Stimulated activated CD8-positive, alpha-beta memory T cell treated with anti-CD3 and anti-CD28 coated beads, Interleukin-4, amount 100 ng/mL, for 48 hours (primary cell): ENCODE measurements around the gene PTK6.

ENCODE experiments used
- DNase-seq: peaks from one replicate; pipeline ENCODE4 v3.0.0-alpha.2; 2020

PTK6 gene

GRCh38 chr20:63556873-63557478 is 19.8 kb upstream of the PTK6 start:
- DNase-seq = no peak

DNA sequence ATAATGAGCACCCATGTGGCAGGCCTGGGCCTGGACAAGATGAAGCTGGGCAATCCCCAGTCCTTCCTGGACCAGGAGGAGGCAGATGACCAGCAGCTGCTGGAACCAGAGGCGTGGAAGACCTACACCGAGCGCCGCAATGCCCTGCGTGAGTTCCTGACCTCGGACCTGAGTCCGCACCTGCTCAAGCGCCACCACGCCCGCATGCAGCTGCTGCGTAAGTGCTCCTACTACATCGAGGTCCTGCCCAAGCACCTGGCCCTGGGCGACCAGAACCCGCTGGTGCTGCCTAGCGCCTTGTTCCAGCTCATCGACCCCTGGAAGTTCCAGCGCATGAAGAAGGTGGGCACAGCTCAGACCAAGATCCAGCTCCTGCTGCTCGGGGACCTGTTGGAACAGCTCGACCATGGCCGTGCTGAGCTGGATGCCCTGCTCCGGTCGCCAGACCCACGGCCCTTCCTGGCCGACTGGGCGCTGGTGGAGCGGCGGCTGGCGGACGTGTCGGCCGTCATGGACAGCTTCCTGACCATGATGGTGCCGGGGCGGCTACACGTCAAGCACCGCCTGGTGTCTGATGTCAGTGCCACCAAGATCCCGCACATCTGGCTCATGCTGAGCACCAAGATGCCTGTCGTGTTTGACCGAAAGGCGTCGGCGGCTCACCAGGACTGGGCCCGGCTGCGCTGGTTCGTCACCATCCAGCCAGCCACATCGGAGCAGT is 18.6 kb upstream of the PTK6 start:
- no peak for DNase-seq

GRCh38 chr20:63554361-63555278 is 17.4 kb upstream of the PTK6 start:
- DNase-seq = no peak

DNA sequence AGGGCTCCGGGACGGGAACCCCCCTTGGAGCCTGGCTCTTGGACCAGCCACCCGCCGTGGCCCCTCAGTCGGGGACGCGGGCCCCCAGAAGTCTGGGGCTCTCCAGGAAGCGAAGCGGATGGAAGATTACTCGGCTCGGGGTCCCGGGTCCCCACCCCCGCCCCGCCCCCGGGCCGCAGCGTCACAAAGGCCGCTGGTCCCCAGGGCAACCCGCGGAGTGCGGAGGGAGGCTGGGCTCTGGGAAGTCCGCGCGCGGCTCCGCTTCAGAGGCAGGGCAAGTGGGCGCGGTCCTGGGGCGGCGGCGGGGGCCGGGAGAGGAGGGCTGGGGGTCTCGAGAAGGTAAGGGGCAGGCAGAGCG is 16.7 kb upstream of the PTK6 start, which contains the start of gene FNDC11:
Gene FNDC11 (plus strand): TSS at position 227 of the 358 bp plus-strand sequence. CDS start 1,505 bp downstream, outside the sequence.
- peak; percentile 65 for DNase-seq

DNA sequence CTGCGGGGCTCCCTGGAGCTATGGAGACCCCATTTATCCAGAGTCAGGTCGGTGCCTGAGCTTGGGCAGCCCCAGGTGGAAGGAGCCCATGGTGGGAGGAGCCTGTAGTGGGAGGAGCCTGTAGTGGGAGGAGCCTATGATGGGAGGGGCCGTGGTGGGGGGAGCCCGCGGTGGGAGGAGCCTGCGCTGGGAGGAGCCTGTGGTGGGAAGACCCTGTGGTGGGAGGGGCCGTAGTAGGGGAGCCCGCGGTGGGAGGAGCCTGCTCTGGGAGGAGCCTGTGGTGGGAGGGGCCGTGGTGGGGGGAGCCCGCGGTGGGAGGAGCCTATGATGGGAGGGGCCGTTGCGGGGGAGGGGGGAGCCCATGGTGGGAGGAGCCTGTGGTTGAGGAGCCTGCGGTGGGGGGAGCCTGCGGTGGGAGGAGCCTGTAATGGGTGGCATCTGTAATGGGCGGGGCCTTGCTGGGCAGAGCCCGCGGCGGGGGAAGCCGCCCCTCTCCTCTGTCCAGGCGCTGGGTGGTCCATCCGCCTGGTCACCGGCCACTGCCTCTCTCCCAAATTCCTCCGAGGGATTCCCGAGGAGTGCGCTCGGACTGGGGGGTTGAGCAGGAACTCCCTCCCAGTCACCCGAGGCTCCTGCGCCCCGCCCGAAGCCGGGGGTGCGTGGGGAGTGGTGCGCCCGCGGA is 16.2 kb upstream of the PTK6 start:
- DNase-seq = peak; percentile 95

- DNase-seq = peak; percentile 50
These were observed 15.5 kb upstream of the PTK6 start for GRCh38 chr20:63552481-63553249.

DNA sequence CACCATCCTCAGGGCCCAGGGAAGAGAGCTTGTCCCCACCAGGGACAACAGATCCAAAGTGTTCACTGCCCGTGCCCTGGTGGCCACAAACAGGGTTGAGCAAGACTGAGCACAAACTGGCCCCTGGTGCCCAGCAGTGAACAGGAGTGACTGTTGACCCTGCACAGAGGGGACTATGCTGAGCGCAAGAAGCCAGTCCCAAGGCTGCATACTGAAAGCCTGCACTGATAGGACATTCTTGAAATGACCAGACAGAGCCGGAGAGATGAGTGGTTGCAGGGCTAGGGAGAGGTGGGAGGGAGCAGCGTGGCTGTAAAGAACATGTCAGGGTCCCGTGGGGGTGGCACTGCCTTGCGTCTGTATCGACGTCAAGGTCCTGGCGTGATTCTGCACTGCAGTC is 13.9 kb upstream of the PTK6 start:
- DNase-seq = no peak

DNA sequence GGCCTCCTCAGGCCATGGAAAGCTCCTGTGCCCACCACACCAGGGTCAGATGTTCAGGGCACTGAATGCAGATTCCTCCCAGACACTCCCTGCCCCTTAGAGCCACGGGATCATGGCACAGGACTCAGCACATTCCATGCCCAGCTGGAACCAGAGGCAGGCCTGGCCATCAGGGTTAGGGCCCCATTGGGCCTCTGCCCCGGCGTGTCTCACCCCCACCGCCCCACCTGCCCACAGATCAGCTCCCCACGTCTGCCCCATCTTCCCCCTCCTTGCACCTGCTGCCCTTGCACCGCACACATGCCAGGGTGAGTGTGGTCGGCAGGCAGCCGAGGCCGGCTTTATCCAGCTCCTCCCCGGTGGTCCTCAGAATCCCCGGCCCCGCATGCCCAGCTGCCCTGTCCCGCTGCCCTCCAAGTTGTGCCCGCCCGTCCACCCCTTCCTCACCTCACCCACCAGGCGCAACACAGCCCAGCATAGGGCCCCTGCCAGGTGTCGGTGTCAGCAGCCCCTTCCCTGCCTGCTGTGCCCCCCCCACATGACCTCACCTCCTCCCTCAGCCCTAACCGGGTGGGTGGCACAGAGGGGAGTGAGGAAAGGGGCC is 12.6 kb upstream of the PTK6 start:
- no peak for DNase-seq

- no peak for DNase-seq
These were observed 11.8 kb upstream of the PTK6 start for GRCh38 chr20:63549019-63549418.

- no peak for DNase-seq
These were observed 11.4 kb upstream of the PTK6 start for GRCh38 chr20:63548542-63548941.

- no peak for DNase-seq
These were observed 10.7 kb upstream of the PTK6 start, which contains the start of gene SRMS for GRCh38 chr20:63547725-63548480. Gene SRMS, minus strand, starts transcription at chr20:63547749. Its CDS starts 286 bp downstream, at chr20:63547463.

- no peak for DNase-seq
These were observed 10.0 kb upstream of the PTK6 start for GRCh38 chr20:63546956-63547724.

GRCh38 chr20:63546256-63546955 is 9.2 kb upstream of the PTK6 start:
- DNase-seq = no peak

DNA sequence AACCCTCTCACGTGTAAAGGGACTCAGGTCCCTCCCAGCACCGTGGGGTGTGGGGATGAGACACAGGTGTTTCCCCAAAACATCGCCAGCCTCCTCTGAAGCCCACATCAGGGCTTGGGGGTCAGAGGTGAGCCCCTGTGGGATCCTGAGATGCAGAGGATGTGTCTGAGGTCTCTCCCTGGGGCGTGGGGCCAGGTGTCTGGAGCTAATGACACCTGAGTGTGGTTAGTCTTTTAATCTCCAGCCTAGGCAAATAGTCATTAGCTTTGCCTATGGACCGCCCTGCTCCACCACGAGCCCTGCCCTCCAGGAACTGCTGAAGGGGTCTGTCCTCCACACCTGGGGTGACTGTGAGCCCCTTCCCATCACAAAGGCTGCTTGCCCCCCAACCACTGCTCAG is 8.6 kb upstream of the PTK6 start:
- DNase-seq = no peak

DNA sequence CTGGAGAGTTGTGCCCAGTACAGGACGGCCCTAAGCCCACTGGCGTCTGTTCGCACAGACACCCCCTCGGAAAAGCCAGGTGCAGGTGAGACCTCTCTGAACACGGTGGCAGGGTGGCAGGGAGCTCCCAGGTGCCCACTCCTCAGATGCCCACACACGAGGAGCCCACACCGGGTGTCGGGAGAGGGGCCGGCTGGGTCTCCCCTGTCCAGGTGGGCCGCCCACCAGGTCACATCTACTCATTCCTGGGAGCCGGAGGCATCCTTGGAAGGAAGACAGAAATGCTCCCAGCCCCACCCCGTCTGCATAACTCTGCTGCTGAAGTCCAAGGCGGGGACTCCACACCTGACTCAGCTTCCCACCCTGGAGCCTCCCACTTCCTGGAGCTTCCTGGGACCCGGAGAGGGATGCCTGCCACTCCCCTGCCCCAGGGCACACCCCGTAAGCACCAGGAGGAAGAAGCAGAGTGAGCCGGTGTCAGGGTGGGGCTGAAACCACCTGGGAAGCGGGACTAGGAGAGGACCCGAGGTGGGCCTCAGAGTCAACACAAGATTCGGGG is 7.9 kb upstream of the PTK6 start:
- DNase-seq = no peak

- no peak for DNase-seq
These were observed 7.2 kb upstream of the PTK6 start for GRCh38 chr20:63544241-63544957.

DNA sequence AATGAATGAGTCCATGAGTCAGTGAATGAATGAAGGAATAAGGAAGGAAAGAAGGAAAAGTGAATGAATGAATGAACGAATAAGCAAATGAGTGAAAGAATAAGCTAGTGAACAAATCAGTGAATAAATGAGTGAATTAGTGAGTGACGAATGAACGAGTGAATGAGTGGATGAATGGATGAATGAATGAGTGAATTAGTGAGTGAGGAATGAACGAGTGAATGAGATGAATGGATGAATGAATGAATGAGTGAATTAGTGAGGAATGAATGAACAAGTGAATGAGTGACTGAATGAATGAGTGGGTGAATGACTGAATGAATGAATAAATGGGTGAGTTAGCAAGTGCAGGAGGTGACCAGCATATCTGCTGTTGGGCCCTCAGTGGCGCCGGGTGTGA is 6.6 kb upstream of the PTK6 start:
- no peak for DNase-seq

DNA sequence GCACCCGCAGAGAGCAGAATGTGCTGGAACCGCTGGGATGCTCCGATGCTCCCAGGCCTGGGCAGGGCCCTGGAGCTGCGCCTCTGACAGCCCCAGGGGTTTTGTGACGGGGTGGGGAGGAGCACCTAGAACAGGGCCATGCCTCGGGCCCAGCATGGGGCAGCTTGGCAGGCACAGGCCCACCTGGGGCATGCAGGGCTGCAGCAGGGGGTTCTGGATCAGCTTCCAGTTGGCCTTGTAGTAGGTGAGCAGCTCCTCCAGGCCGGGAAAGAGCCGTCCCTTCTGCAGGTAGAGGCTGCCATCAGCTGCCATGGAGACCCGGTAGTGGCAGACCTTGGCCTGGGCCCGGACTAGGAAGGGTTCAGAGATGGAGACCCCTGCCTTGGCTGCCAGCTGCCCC is 6.0 kb upstream of the PTK6 start:
- DNase-seq = no peak
